Stimulated activated CD8-positive, alpha-beta memory T cell treated with anti-CD3 and anti-CD28 coated beads, Interleukin-4, amount 100 ng/mL, for 24 hours (primary cell): ENCODE results near the gene EME1.
A peak's percentile ranks its signal among the peaks of the same experiment; 100 is the strongest.

Experiments used
- DNase-seq: peaks from one replicate; pipeline ENCODE4 v3.0.0-alpha.2; 2020; ENCODE audit warnings: low read depth

EME1 gene

DNA sequence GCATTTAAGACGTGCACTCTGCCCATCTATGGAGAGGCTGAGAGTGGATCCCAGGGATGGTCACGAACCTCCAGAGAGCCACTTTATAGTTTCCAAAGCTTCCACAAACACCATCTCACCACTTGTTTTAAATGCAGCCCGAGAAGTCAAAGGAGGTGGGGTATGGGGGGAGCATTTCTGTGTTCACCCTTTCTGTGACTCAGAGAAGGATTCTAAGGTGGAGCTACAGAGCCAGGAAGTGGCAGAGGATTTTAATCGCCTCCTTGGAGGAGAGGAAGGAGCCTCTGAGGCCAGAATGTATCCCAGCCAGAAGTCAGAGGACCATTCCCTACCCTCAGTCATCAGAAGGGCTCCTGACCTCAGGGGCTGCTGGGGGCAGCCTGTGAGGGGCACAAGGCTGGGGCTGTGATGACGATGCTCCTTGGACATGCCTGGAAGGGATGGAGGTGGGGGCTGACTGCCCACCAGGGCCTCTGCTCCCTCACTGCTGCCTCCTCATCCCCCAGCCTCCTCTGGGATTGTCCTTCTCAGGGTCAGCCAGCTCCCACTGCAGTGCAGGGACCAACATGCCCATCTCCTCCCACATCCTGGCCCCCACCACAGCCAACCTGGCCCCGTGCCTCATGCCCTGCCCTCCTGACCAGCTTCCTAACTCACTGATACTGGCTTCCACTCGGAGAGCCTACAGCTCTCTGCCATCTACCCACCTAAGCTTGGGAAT is 24.3 kb upstream of the EME1 start:
- no peak for DNase-seq

DNA sequence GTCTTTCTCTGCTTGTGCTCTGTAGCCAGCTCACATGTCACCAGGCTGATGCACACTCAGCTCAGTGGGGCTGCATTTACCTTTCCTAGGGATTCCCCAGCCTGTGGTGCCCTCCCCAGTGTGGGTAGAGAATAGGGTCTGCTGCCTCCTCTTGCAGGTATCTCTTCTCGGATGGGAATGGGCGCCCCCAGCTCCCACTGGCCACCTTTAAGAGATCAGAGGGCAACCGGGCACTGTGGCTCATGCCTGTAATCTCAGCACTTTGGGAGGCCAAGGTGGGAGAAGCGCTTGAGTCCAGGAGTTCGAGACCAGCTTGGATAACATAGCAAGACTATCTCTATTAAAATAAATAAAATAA is 23.8 kb upstream of the EME1 start:
- DNase-seq, result no peak

DNA sequence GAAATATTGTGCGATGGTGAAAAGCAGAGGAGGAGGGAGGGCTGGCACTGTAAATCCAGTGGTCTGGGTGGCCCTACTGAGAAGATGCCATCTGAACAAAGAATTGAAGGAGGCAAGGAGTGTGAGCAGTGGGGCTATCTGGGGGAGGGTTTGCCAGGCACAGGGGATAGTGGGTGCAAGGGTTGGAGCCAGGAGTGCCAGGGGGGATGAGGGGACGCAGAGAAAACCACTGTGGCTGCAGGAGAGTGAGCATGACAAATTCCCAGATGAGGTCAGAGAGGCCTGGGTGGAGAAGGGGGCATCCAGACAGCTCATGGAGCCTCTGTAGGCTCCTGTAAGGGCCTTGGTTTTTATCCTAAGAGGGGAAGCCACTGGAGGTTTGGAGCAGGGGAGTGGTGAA is 22.3 kb upstream of the EME1 start:
- DNase-seq, result no peak

DNA sequence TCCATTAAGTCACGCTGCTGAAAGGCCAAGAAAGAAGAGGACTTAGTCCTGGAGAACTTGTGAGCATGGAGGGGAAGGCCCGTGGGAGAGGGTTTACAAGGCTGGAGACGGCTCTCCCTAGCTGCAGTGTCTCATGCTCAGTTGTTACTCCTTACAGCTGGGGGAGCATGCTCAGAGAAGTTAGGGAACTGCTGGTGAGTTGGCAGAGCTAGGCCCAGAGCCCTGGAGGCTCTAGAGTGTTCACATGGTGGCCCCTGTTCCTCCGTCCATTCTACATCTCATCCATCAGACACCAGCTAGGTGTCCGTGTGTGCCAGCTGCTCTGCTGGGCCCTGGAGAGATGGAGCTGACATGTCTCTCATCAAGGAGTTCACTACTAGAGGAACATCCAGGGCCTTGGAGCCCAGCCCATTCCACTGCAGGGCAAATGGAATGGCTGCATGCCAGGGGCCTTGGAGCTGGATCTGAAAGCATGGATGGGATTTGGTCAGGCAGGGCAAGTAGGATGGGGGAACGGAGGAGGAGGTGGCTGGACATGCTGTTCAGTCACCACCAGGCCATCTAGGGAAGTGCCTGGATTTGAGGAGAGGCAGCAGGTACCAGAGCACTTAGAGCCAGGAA is 20.8 kb upstream of the EME1 start:
- DNase-seq, result no peak

GRCh38 chr17:50352693-50353599 is 20.1 kb upstream of the EME1 start:
- no peak for DNase-seq

GRCh38 chr17:50353600-50354195 is 19.3 kb upstream of the EME1 start:
- no peak for DNase-seq

DNA sequence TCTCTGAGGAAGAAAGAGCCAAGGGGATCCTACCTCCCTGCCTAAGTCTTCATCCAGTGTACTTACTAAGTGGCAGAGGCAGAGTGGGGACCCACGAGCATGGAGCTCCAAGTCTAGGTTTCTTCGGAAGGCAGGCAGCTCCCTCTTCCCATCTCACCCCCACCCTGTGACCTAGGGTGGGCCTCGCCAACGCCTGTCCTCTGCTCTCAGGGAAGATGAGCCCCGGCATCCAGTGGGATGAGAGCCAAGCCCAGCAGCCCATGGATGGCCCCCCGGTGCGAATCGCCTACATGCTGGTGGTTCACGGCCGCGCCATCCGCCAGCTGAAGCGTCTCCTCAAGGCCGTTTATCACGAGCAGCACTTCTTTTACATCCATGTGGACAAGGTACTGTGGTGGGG is 18.8 kb upstream of the EME1 start:
- DNase-seq, result no peak

GRCh38 chr17:50354776-50355175 is 18.3 kb upstream of the EME1 start:
- no peak for DNase-seq

DNA sequence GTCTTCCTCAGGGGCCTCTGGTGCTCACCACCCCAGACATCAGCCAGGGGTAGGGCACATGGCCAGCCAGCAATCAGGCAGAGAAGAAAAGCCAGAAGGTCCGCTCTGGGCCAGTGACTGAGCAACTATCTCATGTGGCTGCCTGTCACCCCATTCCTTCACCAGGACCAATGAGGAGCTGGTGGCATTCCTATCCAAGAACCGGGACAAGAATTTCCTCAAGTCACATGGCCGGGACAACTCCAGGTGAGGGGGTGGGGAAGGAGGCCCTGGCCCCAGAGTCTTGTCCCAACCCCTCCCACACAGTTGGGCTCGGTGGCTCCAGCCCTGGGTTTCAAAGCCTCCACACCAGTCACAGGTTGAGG is 17.7 kb upstream of the EME1 start:
- DNase-seq, result no peak

DNA sequence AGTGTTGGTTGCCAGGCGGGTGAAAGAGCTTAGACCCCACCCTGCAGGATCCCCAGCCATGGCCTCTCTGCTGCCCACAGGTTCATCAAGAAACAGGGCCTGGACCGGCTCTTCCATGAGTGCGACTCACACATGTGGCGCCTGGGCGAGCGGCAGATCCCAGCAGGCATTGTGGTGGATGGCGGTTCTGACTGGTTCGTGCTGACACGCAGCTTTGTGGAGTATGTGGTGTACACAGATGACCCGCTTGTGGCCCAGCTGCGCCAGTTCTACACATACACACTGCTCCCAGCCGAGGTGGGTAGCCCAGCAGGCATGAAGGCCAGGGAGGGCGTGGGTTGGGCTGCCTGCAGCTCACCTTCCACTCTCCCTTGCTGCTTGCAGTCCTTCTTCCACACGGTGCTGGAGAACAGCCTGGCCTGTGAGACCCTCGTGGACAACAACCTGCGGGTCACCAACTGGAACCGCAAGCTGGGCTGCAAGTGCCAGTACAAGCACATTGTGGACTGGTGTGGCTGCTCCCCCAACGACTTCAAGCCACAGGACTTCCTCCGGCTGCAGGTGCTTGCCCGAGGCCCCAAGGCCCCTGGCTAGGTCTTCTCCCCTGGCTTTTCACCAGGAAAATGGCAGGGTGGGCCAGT is 17.2 kb upstream of the EME1 start:
- no peak for DNase-seq

DNA sequence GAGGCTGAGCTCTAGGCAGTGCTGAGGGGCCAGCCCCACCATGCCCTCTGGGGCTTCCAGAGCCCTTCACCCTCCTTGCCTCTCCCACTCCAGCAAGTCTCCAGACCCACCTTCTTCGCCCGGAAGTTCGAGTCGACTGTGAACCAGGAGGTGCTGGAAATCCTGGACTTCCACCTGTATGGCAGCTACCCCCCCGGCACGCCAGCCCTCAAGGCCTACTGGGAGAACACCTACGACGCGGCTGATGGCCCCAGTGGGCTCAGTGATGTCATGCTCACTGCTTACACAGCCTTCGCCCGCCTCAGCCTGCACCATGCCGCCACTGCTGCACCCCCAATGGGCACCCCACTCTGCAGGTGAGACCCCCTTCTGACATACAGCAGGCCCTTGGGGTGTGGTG is 16.6 kb upstream of the EME1 start:
- no peak for DNase-seq

- DNase-seq, result no peak
These were observed 16.0 kb upstream of the EME1 start for GRCh38 chr17:50356892-50357510.

- no peak for DNase-seq
These were observed 14.9 kb upstream of the EME1 start for GRCh38 chr17:50358177-50358576.

DNA sequence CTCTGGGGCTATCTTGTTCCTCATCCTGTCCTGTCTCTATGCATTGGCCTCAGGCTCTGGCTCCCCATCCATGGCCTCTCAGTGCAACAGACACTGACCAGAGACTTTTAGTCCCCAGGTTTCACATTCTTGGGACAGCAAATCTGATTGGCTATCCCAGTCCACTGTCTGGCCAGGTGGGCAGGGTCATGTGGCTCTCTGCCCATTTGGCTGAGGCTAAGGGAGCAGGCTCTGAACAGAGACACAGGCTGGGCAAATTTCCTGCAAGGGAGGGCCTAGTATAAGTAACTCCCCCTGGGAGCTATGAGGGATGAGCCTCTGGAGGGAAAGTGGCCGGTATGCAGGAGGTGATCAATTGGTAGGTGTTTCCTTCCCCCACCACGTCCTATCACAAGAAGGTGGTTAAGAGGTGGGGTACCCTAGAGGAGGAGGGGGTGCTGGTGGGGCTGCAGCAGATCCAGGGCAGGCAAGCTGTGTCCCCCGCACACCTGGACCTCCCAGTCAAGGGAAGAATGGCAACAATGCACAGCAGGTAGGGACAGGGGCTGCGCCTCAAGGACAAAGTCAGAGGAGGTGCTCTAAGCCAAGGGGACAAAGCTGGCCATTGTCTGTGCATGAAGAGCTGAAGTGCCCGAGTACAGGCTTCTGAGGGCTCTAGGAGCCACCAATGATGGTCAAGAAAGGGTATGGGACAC is 13.9 kb upstream of the EME1 start:
- DNase-seq, result no peak

DNA sequence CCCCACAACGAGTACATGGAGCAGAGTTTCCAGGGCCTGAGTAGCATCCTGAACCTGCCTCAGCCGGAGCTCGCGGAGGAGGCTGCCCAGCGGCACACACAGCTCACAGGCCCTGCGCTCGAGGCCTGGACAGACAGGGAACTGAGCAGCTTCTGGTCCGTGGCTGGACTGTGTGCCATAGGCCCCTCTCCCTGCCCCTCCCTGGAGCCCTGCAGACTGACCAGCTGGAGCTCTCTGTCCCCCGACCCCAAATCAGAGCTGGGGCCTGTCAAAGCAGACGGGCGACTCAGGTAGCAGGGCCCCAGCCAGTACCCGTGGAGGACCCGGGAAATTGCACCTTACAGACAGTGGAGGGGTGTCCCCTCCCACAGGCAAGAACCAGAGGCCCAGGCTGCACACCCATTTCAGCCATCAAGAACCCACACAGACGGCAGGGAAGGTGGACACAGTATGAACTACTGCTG is 13.0 kb upstream of the EME1 start:
- no peak for DNase-seq

GRCh38 chr17:50360486-50361115 is 12.4 kb upstream of the EME1 start:
- DNase-seq, result no peak

- DNase-seq, result peak; percentile 33
These were observed 11.2 kb upstream of the EME1 start for GRCh38 chr17:50361561-50362480.

GRCh38 chr17:50362661-50363060 is 10.4 kb upstream of the EME1 start:
- DNase-seq, result no peak
